Measurements from ENCODE around the gene HLX.

Gene HLX

GRCh38 chr1:220895412-220895946 lies 16.2 kb downstream of the HLX start:
- no peak for DNase-seq (ENCODE audit: low read depth in 2 of 2)

- DNase-seq (ENCODE audit: low read depth in 2 of 2), result no peak
Measured at GRCh38 chr1:220896092-220896491, 16.8 kb downstream of the HLX start.

DNA sequence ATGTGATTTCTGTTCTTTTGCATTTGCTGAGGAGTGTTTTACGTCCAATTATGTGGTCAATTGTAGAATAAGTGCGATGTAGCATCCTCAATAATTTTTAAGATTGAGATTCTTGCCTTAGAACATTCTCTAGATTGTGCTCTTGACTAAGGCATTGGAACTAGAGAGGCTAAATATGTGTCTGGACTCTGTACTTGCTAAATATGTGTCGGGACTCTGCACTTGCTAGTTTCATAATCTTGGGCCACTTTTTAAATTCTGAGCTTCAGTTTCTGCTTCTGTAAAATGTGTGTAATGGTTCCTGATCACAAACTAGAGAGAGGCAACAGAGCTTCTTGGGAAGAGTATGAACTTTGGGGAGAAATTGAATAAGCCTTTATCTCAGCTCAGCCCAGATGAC lies 21.6 kb downstream of the HLX start:
- DNase-seq (ENCODE audit: low read depth in 2 of 2), result no peak

DNA sequence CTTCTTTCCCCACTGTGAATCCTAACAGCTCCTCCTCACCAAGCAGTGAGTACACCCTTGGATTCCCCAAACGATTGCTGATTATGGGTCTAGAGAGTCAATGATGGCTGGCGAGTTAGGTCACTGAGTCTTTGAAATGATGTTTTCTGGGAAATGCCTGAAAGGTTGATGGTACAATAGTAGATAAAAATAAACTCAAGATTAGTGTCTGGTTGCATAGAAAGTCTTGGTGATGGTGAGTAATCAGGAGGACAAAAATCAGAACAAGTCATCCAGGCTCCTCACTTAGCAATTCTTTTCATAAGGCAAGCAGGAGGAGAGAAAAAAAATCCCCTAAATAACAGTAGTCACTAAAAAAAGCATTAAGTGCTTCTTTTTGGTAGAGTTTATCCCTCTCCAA lies 22.6 kb downstream of the HLX start:
- DNase-seq (ENCODE audit: low read depth in 2 of 2), result no peak

DNA sequence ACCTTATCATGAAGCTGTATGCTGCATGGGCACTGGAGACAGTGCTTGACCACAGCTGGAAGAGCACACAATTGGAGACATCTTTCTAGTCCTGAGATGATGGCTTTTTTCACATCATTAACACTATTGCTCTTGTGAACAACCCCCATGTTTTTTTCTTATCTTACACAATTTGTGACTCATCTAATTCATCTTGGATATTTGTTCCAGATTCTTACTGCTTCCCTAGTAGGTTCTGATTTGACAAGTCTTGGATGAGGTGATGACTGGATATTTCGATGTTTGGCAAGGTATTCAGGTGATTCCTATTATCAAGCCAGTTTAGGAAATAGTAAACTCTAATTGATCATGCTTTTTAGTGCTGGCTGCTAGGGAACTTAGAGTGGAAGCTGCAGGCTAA lies 23.7 kb downstream of the HLX start:
- DNase-seq (ENCODE audit: low read depth in 2 of 2), result no peak

- no peak for DNase-seq (ENCODE audit: low read depth in 2 of 2)
Measured at GRCh38 chr1:220904876-220905275, 25.6 kb downstream of the HLX start.

DNA sequence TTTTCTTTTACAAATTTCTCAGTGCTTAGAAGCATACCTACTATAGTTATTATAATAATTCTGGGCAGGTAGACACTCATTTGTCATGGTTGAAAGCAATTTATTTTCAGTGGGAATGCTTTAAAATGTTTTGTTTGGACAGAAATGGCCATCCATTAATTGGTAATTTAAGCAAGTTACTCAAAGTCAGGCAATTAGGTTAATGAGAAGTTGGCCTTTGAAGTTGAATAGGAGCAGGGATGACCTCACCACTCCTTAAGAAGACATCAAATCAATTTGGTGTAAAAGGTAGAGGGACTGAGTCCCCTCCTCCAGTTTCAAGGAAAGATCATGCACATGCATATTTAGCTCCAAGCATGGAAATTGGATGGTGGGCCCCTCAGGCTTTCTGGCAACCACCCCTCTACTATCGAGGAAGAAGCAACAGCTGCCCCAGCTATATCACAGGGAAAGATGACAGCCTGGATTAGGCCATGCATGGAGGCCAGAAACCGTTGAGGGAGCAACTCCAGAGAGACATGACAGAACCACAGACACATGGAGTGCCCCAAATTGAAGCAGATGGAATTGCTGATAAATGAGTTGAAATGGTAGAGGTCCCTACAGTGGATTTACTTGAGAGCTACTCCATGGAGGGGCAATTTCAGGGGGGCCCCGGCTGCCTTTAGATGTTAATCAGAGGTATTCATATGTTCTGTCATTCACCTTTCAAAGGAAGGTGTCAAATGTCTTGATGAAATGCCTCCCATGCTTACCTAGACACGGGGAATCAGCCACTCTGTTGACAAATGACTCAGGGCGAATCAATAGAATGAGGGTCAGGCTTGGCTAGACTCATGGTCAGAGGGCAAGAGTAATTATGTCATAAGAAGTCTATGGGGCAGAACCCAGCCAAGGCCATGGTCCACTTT lies 26.7 kb downstream of the HLX start:
- DNase-seq (ENCODE audit: low read depth in 2 of 2), result no peak

DNA sequence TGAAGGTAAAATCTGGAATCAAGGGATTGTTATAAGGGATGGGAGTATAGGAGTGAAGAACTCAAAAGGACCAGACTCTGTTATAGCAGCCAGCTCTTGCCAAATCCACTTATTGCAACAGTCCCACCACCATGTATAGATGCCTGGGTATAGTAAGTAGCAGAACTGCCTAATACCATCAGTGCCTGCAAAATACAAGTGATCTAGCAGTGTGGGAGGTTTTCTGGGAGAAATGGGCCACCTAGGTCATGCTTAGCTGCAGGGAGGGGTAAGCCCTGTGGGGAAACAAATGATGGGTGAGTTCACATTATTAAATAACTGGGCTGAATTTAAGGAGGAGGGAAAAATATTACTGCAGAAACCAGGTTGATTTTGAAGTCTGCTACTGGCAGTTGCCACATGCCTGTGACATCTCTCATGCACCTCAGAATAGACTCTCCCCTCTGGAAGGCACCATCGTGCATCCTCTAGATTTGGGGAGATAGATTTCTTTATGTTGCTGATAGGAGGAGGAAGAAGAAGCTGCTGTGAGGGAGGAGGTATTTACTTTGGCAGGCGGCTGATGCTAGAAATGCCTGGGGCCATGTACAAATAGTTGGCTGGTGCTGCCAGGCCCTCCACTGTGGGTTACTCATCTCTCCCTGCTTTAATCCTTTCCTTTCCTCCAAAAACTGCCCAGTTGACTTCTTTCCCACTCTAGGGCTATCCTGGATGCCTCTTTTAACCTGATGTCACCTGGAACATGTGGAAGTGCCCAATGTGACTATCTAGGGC lies 27.5 kb downstream of the HLX start:
- DNase-seq (ENCODE audit: low read depth in 2 of 2), result no peak

DNA sequence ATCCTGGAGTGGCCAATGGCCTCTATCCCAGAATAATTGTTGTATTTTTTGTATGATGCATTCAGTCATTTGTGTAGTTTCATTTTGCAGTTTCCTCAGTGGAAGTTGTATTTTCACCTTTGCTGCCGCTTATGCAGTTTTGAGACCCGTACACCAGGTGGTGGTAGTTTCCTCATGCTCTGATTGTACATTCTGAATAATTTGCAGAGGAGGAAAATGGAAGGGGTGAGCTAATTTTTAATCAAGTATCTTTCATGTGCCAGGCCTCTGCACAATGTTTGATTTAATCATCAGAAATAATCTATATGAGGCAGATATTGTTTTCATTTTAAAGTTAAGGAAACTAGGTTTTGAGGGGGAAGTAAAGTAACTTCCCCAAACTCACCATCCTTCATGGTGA lies 29.5 kb downstream of the HLX start:
- DNase-seq (ENCODE audit: low read depth in 2 of 2), result no peak

GRCh38 chr1:220910021-220910420 lies 30.8 kb downstream of the HLX start:
- DNase-seq (ENCODE audit: low read depth in 2 of 2), result no peak

DNA sequence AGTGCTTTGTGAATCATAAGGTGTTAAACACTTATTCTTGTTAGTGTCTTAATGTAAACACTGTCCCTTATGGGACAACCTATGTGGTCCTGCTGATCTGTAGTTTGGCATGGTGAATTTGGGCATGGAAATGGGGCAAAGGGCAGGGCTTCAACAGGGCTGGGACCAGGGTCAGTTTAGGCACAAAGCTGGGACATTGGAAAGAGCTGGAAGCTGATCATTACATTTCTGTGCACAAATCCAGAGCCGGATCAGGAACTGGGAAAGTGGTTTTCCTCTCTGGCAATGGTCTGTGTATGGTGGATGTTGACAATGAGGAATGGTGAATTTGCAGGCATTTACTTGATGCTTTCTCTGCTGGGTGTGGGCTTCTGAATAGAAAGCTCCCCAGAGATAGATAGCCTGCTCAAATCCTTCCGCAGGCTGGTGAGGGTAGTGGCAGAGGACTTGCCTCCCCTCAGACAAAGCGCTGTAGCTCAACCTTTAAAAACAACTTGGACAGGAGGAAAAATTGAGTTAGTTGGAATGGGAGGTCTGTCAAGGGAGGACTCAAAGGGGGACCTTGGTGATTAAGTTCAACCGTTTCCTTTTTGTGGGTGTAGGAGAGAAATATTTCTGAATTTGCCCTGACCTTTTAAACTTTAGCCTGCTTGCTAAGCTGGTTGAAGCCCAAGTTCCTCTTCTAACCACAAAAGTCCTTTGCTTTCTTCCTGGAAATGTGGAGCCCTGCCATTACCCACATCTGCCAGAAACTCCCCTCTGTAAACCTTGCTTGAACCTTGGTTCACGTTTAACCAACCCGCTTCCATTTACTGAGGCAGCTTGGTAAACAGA lies 35.3 kb downstream of the HLX start:
- DNase-seq (ENCODE audit: low read depth in 2 of 2), result no peak

DNA sequence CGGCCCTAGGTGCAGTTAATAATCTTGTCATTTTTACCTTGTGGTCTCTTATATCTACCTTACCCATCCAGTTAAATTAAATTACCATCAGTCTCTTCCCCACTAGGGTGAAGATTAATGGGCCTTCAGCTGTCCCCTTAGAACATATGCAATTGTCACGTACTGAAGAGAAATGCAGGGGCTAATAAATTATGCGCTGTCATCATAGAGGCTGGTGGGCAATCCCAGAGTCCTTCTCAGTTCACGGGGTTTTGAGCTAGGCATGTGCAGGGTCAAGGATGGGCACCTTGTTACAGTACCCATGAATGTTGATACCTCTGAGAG lies 35.8 kb downstream of the HLX start:
- no peak for DNase-seq (ENCODE audit: low read depth in 2 of 2)

DNA sequence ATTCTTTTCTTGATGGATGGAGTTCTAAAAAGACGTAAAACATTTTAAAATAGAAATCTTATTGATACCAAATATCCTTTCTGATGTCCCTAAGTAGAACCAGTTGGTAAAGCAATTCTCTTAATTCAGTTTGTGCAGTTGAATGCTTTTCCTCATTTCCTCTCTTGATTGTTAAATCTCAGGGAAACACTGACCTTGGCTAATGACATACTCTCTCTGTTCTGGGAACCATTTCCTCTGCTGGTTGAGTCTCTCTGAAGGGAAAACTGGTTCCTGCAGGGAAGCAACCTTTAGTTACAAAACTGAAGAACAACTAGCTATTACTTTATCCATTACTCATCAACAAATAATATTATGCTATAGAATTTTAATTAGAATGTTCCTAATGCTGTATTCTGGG lies 36.7 kb downstream of the HLX start:
- DNase-seq (ENCODE audit: low read depth in 2 of 2), result no peak

DNA sequence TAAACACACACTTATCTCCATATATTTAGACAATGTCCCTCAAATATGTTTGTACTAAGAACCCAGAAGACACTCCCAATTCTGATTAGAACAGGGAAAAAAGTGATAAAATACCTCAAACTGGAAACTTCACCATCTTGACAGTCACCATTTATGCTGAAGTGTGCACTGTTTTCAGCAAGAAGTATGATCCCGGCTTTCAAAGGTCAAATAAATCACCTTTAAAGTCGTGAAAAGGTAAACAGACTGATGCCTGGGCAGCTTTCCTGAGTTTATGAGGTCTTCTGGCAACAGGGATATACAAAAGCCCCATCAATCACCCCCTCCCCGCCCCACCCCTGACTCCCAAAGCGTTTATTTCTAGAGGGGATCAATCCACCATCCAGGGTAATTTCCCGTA lies 37.9 kb downstream of the HLX start:
- no peak for DNase-seq (ENCODE audit: low read depth in 2 of 2)

- DNase-seq (ENCODE audit: low read depth in 2 of 2), result no peak
Measured at GRCh38 chr1:220917535-220918209, 38.4 kb downstream of the HLX start.

DNA sequence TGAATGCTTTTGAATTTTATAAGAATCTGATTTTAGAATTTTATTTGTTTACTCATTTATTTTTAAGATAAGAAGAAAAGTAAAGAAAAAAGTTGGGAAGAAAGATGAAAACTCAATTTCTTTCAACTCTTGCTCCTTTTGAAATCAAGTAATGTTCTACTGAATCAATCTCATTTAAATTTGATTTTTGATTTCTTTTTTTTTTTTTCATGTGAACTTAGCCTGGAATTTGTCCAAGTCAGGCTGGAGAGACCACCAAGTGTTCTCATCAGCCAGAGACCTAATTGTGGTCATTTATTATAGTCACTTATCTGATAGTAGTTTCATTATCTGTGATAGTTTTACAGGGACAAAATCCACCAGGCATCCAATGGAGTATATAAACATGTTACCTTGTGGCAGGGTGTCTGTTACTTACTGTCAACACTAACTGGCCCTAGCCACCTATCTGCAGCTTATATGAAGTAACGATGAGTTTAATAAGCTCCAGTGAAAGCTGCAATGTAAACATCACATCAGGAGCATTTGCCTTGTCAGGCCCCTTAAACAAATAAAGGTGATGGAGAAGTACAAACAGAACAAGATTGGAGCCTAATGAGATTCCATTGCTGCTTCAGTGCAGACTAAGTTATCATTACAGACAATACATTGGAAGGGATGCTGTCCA lies 39.2 kb downstream of the HLX start:
- DNase-seq (ENCODE audit: low read depth in 2 of 2), result no peak

DNA sequence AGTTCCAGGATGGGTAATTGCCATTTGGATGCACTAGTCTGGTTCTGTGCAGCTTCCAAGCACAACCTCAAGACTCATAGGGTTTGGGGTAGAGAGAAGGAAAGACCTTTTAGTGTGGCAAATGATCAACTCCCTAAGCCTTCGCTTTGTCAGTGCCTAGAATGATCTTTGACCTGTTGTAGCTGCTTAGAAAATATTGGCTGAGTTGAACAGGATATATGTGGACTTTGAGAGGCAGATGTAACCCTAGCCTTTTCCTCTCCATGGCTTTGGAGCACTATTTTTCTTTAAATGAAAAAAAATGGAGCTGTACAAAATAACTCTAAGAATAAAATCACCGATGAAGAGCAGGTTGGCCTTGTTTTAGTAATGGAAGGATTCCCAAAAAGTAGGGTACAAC lies 41.7 kb downstream of the HLX start:
- DNase-seq (ENCODE audit: low read depth in 2 of 2), result no peak

DNA sequence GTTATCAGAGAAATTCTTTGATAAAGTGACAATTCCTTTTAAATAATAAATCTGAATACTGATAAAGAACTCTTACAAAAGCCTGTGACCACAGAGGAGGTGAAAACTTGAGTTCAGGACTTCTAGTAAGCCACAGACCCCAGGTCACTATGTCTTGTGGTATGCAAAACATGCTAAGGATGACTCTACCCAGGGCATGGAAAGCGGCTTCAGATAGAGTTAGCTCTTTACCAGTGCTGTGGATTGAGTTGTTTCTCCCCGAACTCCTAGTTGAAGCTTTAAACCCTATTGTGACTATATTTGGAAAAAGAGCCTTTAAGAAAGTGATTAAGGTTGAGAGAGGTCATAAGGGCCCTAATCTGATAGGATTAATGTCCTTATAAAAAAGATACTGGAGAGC lies 42.3 kb downstream of the HLX start:
- no peak for DNase-seq (ENCODE audit: low read depth in 2 of 2)

DNA sequence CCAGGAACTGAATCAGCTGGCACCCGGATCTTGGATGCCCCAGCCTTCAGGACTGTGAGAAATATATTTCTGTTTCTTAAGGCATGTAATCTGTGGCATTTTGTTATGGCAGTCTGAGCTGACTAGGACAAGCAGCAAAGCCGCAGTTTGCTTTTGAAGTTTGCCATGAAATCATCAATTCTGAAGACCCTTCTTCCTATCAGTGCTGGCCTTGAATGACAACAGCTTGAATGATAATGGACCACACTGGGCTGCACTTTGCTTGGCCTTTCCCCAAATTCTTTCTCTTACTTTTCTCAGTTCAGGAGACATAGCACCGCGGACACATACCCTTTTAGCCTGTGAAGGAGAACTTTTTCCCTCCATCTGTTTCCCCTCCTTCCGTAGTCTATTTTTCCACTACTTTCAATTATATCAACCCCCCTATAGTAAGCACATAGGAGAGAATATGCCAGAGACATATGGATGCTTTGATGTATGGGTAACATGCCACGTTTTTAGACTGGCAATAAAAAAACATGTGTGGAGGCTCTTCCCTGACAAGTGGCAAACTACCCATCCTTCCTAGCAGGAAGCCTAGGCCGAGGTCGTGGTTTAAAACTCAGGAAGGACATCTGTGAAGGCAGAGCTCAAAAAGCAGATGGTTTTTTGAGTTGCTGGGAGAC lies 42.9 kb downstream of the HLX start:
- no peak for DNase-seq (ENCODE audit: low read depth in 2 of 2)

DNA sequence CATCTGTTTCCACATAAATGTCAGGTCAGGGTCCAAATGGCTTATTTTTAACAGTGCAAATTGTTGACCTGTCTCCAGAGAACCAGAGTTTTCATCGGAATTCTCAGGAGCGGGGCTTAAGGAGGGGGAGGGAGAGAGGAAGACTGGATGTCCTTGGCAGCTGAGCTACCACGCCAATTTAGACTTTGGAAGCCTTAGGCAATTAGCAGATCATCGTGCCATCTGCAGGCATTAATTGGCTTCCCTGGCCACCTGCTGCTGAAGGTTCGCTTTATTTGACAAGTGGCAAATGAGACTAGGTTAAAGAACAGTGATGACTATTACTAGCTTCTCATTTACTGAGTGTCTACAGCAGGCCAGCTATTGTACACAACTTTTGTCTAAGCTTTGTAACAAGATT lies 43.7 kb downstream of the HLX start:
- no peak for DNase-seq (ENCODE audit: low read depth in 2 of 2)
